Dedifferentiated amniotic fluid mesenchymal stem cell (primary cell): ENCODE results near the gene NCAPD2.

Experiments
- DNase-seq: peaks from one replicate; pipeline ENCODE4 v3.0.0-alpha.2; 2016; ENCODE audit errors: extremely low spot score

The NCAPD2 gene

DNA sequence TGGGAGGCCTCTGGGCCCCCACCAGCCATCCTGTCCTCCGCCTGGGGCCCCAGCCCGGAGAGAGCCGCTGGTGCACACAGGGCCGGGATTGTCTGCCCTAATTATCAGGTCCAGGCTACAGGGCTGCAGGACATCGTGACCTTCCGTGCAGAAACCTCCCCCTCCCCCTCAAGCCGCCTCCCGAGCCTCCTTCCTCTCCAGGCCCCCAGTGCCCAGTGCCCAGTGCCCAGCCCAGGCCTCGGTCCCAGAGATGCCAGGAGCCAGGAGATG is 39.7 kb downstream of the NCAPD2 start:
- DNase-seq, result no peak

DNA sequence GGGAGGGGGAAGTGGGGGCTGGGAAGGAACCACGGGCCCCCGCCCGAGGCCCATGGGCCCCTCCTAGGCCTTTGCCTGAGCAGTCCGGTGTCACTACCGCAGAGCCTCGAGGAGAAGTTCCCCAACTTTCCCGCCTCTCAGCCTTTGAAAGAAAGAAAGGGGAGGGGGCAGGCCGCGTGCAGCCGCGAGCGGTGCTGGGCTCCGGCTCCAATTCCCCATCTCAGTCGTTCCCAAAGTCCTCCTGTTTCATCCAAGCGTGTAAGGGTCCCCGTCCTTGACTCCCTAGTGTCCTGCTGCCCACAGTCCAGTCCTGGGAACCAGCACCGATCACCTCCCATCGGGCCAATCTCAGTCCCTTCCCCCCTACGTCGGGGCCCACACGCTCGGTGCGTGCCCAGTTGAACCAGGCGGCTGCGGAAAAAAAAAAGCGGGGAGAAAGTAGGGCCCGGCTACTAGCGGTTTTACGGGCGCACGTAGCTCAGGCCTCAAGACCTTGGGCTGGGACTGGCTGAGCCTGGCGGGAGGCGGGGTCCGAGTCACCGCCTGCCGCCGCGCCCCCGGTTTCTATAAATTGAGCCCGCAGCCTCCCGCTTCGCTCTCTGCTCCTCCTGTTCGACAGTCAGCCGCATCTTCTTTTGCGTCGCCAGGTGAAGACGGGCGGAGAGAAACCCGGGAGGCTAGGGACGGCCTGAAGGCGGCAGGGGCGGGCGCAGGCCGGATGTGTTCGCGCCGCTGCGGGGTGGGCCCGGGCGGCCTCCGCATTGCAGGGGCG is 40.2 kb downstream of the NCAPD2 start, which contains the start of gene GAPDH:
GAPDH (plus strand) TSS at position 595 of the 772 bp plus-strand sequence. CDS start 316 bp downstream, outside the sequence.
- peak; percentile 97 for DNase-seq

DNA sequence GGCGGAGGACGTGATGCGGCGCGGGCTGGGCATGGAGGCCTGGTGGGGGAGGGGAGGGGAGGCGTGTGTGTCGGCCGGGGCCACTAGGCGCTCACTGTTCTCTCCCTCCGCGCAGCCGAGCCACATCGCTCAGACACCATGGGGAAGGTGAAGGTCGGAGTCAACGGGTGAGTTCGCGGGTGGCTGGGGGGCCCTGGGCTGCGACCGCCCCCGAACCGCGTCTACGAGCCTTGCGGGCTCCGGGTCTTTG is 40.7 kb downstream of the NCAPD2 start:
- no peak for DNase-seq

DNA sequence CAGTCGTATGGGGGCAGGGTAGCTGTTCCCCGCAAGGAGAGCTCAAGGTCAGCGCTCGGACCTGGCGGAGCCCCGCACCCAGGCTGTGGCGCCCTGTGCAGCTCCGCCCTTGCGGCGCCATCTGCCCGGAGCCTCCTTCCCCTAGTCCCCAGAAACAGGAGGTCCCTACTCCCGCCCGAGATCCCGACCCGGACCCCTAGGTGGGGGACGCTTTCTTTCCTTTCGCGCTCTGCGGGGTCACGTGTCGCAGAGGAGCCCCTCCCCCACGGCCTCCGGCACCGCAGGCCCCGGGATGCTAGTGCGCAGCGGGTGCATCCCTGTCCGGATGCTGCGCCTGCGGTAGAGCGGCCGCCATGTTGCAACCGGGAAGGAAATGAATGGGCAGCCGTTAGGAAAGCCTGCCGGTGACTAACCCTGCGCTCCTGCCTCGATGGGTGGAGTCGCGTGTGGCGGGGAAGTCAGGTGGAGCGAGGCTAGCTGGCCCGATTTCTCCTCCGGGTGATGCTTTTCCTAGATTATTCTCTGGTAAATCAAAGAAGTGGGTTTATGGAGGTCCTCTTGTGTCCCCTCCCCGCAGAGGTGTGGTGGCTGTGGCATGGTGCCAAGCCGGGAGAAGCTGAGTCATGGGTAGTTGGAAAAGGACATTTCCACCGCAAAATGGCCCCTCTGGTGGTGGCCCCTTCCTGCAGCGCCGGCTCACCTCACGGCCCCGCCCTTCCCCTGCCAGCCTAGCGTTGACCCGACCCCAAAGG is 41.2 kb downstream of the NCAPD2 start:
- no peak for DNase-seq

DNA sequence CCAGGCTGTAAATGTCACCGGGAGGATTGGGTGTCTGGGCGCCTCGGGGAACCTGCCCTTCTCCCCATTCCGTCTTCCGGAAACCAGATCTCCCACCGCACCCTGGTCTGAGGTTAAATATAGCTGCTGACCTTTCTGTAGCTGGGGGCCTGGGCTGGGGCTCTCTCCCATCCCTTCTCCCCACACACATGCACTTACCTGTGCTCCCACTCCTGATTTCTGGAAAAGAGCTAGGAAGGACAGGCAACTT is 41.7 kb downstream of the NCAPD2 start:
- no peak for DNase-seq

DNA sequence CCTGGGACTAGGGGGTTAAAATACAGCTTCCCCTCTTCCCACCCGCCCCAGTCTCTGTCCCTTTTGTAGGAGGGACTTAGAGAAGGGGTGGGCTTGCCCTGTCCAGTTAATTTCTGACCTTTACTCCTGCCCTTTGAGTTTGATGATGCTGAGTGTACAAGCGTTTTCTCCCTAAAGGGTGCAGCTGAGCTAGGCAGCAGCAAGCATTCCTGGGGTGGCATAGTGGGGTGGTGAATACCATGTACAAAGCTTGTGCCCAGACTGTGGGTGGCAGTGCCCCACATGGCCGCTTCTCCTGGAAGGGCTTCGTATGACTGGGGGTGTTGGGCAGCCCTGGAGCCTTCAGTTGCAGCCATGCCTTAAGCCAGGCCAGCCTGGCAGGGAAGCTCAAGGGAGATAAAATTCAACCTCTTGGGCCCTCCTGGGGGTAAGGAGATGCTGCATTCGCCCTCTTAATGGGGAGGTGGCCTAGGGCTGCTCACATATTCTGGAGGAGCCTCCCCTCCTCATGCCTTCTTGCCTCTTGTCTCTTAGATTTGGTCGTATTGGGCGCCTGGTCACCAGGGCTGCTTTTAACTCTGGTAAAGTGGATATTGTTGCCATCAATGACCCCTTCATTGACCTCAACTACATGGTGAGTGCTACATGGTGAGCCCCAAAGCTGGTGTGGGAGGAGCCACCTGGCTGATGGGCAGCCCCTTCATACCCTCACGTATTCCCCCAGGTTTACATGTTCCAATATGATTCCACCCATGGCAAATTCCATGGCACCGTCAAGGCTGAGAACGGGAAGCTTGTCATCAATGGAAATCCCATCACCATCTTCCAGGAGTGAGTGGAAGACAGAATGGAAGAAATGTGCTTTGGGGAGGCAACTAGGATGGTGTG is 42.3 kb downstream of the NCAPD2 start:
- DNase-seq, result no peak

DNA sequence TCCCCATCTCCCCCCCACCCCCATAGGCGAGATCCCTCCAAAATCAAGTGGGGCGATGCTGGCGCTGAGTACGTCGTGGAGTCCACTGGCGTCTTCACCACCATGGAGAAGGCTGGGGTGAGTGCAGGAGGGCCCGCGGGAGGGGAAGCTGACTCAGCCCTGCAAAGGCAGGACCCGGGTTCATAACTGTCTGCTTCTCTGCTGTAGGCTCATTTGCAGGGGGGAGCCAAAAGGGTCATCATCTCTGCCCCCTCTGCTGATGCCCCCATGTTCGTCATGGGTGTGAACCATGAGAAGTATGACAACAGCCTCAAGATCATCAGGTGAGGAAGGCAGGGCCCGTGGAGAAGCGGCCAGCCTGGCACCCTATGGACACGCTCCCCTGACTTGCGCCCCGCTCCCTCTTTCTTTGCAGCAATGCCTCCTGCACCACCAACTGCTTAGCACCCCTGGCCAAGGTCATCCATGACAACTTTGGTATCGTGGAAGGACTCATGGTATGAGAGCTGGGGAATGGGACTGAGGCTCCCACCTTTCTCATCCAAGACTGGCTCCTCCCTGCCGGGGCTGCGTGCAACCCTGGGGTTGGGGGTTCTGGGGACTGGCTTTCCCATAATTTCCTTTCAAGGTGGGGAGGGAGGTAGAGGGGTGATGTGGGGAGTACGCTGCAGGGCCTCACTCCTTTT is 43.1 kb downstream of the NCAPD2 start:
- DNase-seq, result no peak

DNA sequence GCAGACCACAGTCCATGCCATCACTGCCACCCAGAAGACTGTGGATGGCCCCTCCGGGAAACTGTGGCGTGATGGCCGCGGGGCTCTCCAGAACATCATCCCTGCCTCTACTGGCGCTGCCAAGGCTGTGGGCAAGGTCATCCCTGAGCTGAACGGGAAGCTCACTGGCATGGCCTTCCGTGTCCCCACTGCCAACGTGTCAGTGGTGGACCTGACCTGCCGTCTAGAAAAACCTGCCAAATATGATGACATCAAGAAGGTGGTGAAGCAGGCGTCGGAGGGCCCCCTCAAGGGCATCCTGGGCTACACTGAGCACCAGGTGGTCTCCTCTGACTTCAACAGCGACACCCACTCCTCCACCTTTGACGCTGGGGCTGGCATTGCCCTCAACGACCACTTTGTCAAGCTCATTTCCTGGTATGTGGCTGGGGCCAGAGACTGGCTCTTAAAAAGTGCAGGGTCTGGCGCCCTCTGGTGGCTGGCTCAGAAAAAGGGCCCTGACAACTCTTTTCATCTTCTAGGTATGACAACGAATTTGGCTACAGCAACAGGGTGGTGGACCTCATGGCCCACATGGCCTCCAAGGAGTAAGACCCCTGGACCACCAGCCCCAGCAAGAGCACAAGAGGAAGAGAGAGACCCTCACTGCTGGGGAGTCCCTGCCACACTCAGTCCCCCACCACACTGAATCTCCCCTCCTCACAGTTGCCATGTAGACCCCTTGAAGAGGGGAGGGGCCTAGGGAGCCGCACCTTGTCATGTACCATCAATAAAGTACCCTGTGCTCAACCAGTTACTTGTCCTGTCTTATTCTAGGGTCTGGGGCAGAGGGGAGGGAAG is 43.9 kb downstream of the NCAPD2 start:
- peak; percentile 79 for DNase-seq

DNA sequence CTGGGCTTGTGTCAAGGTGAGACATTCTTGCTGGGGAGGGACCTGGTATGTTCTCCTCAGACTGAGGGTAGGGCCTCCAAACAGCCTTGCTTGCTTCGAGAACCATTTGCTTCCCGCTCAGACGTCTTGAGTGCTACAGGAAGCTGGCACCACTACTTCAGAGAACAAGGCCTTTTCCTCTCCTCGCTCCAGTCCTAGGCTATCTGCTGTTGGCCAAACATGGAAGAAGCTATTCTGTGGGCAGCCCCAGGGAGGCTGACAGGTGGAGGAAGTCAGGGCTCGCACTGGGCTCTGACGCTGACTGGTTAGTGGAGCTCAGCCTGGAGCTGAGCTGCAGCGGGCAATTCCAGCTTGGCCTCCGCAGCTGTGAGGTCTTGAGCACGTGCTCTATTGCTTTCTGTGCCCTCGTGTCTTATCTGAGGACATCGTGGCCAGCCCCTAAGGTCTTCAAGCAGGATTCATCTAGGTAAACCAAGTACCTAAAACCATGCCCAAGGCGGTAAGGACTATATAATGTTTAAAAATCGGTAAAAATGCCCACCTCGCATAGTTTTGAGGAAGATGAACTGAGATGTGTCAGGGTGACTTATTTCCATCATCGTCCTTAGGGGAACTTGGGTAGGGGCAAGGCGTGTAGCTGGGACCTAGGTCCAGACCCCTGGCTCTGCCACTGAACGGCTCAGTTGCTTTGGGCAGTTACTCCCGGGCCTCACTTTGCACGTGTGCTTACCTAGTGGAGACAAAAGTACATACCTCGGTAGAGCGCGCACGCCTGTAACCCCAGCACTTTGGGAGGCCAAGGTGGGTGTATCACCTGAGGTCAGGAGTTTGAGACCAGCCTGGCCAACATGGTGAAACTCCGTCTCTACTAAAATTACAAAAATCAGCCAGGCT is 44.8 kb downstream of the NCAPD2 start:
- DNase-seq, result no peak

- DNase-seq, result no peak
Observed at GRCh38 chr12:6539314-6539682, 45.4 kb downstream of the NCAPD2 start.

DNA sequence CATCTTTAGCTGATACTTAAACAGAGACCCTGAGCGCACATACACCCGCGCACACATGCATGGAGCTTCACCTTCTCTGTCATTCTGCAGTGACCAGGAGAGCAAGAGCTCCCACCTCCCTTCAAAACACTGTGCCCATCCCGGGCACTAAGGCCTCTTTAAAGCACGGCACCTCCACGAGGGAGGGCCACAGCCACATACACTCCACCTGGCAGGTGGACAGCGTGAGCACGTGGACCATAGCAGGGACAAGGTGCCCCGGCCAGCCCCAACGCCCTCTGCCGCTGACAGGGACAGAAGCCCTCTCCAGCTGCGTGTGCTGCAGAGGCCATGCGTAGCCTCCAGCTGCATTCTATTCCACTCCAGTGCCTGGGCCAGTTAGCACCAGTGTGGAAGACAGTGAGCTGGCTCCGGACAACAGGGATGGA is 45.8 kb downstream of the NCAPD2 start:
- no peak for DNase-seq

DNA sequence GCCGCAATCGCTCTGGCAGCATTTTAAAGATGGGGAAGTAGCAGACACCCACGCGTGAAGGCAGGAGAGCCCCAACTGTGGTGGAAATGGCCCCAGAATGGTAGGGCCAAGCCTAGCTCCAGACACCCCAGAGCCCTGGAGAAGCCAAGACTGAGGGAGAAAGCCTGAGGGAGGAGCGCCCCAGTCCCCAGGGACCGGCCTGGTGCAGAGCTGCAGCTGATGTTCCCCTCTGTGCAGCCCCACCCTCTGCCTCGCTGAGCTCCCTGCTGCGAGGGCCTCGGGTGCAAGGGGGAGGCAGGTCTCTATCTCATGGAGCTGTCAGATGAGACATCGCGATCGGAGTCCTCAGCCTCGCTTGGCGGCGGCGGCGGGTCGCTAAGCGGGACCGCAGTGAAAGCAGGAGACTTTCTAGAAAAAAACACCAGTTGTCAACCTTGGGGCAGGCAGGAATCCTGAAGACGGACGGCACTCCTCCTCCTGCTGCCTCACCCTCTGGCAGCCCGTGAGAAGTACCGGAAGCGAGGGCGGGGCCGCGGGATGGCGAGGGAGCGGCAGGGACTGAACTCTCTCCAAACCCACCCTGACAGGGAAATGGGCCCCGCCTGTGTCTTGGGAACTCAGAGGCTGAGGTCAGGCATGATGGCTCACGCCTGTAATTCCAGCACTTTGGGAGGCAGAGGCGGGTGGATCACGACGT is 46.4 kb downstream of the NCAPD2 start:
- peak; percentile 92 for DNase-seq

- DNase-seq, result no peak
Observed at GRCh38 chr12:6541371-6542165, 47.7 kb downstream of the NCAPD2 start.

DNA sequence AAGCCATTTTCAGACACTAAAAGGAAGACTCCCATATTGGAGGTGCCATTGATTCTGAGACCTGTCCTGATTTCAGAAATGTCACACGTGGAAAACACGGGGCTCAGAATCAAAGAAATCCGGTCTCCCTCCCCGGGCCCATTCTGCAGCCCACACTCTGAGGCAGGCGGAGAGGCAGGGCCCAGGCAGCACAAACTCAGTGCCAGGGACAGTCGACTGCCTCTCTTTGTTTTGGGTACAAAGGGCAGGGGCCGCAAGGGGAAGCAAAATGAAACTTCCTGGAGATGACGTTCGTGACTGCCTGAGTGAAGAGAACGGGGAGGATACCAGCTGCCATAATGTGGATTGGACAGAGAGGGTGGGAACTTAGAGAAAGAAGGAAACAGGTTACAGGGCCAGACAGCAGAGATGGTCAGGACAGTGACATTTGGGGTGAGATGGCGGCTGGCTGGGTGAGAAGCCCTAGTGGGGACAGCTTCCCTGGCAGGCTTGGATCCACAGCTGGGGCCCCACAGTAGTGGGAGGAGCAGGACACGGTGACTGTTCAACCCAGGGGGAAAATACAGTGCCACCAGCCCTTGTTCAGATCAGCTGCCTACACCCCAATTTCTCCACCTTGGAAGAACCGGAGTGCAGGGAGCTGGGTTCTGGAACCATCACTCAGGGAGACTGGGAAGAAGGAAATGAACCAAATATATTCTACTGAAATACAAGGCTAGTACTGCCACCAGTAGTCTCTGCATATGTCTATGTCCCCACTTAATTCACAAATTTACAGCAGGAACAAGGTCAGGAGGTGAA is 48.5 kb downstream of the NCAPD2 start:
- DNase-seq, result no peak

DNA sequence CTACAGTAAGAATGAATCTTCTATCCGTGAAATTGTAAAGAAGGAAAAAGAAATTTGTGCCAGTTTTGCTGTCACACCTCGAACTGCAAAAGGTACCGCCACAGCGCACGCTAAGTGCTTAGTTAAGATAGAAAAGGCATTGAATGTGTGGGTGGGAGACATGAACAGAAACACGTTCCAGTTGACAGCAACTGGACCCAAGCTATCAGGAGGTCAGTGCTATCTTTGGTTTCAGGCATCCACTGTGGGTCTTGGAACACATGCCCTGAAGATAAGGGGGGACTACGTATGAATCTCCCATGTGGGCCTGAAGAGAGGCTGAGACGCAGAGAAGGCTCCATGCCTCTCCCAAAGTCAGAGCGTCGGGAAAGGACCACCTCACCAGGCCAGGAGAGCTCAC is 52.1 kb downstream of the NCAPD2 start:
- DNase-seq, result no peak

- no peak for DNase-seq
Observed at GRCh38 chr12:6547566-6547965, 53.7 kb downstream of the NCAPD2 start.

DNA sequence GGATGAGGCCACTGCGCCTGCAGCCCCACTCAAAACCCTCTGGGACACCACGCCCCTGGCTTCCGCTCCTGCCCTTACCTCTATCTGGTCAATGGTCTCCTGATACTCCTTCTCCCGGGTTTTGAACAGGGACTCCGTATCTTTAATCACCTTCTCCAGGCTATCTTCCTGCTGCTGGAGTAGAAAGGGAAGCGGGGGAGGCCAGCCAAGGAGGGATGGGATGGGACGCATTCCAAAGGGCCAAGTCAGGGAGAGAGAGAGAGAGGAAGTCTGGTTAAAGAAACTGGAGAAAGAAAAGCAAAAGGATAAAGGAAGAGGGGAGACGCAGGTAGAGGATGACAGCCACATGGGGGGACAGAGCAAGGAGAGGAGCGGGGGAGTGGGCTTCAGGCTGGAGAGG is 54.1 kb downstream of the NCAPD2 start:
- DNase-seq, result peak; percentile 67

- DNase-seq, result no peak
Observed at GRCh38 chr12:6548556-6548955, 54.7 kb downstream of the NCAPD2 start.
